Glutamatergic neuron (in vitro differentiated cells): ENCODE data around the gene VAV2. TPM values are rescaled to one million over a fixed set of nuclear protein-coding genes. Genes with fewer than 3 reads are reported as not detected.

Experiments
- DNase-seq: peaks from one replicate; pipeline ENCODE4 v3.0.0; 2022
- H3K27ac Mint-ChIP-seq: one replicate; pipeline ENCODE4 v1.8.0; 2020; ENCODE audit warnings: mild to moderate bottlenecking, mixed read lengths, inconsistent platforms; ENCODE audit not compliant: unreplicated experiment
- H3K27me3 Mint-ChIP-seq: one replicate; pipeline ENCODE4 v1.8.0; 2020; ENCODE audit warnings: mild to moderate bottlenecking, moderate library complexity, mixed read lengths, inconsistent platforms; ENCODE audit not compliant: unreplicated experiment
- H3K36me3 Mint-ChIP-seq: one replicate; pipeline ENCODE4 v1.8.0; 2020; ENCODE audit warnings: mild to moderate bottlenecking, mixed read lengths, inconsistent platforms; ENCODE audit not compliant: unreplicated experiment
- H3K4me1 Mint-ChIP-seq: one replicate; pipeline ENCODE4 v1.8.0; 2020; ENCODE audit warnings: mild to moderate bottlenecking, low read depth, mixed read lengths, inconsistent platforms; ENCODE audit not compliant: unreplicated experiment
- H3K4me3 Mint-ChIP-seq: one replicate; pipeline ENCODE4 v1.8.0; 2020; ENCODE audit warnings: mild to moderate bottlenecking, mixed read lengths, inconsistent platforms; ENCODE audit not compliant: unreplicated experiment
- H3K9me3 Mint-ChIP-seq: one replicate; pipeline ENCODE4 v1.8.0; 2020; ENCODE audit warnings: mild to moderate bottlenecking, moderate library complexity, mixed read lengths, inconsistent platforms; ENCODE audit not compliant: unreplicated experiment
- CTCF ChIP-seq: fragments of 200-600 bp; sonication (generic); IDR thresholded peaks from one replicate; pipeline ENCODE4 v1.5.0; 2021; ENCODE audit not compliant: partially characterized antibody, unreplicated experiment
- total RNA-seq: library from RNA; stranded (reverse); fragmentation: NEBNext Ultra II Directional; extraction: Animal tissue kit (Norgen Biotek cat#: 25700); gene quantifications from one replicate; pipeline ENCODE4 v1.2.1, GENCODE V29; 2021; ENCODE audit not compliant: unreplicated experiment

The VAV2 gene
- total RNA-seq, 1 donor from 2014 or later: 270 TPM

DNA sequence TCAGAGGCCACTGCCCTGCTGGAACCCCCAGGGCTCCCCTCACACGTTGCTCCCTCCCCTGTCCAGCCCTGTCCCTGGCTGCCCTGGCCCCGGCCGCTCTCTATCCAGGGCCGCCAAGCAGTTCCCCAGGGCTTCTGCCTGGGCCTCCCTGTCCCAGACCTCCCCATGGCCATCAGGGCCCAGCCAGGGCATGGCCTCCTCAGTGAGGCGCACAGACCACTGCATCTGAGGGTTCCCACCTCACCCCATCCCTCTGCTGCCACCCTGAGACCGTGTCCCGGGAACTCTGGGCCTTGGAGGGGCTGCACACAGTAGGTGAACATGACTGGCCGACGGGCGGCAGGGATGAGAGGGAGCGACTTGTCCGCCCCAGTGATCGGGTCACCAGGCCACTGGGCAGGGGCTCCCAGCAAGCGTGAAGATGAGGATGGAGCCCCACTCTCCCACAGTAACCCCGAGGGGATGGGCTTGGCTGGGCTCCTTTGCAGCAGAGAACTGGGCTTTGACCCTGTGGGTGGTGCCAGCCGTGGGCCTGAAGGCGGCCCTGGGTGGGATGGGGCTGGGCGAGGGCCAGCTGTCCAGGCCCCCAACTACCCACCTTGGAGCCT, 145.5 kb downstream of the VAV2 start:
- no peak overlapping the region for H3K27ac Mint-ChIP-seq

DNA sequence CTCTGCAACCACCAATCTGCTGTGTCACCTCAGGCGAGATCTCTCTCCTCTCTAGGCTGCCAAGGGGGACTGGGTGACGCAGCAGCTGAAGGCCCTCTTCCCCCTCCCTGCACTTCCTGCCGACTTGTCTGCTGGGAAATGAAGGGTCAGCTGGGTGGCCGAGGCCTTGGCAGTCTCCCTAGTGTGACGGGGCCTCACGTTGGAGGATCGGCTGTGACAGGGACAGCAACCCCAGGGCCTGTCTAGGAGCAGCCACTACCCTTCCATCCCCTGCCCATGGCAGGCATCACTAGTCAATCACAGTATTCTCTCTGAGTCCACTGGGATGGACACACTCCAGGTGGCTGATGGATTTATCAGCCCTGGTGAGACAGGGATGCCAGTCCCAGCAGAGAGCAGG, 146.7 kb downstream of the VAV2 start:
- peaks cover 37% of the 10 kb centered on the region for H3K4me1 Mint-ChIP-seq
- H3K9me3 Mint-ChIP-seq: peaks cover 40% of the 10 kb centered on the region
- no peaks in the 10 kb centered on the region for H3K36me3 Mint-ChIP-seq
- no peak overlapping the region for H3K4me3 Mint-ChIP-seq
- DNase-seq: no peak
- H3K27ac Mint-ChIP-seq: peak overlapping the region; percentile 22
- peaks cover 37% of the 10 kb centered on the region for H3K27me3 Mint-ChIP-seq
- no peak for TF ChIP-seq CTCF

More for the DNA sequence above, 145.5 kb downstream of the VAV2 start:
- Mint-ChIP-seq H3K27me3 (peaks cover 39% of the 10 kb centered on the region), H3K9me3 (peaks cover 47% of the 10 kb centered on the region), H3K36me3 (peaks cover 5% of the 10 kb centered on the region), H3K4me1 (peaks cover 36% of the 10 kb centered on the region), H3K4me3 (no peak overlapping the region)
- DNase-seq: no peak
- no peak for TF ChIP-seq CTCF

GRCh38 chr9:133844881-133845410, 147.2 kb downstream of the VAV2 start:
- Mint-ChIP-seq H3K4me3 (no peak overlapping the region), H3K27ac (no peak overlapping the region), H3K4me1 (peaks cover 42% of the 10 kb centered on the region), H3K9me3 (peaks cover 45% of the 10 kb centered on the region), H3K27me3 (peaks cover 40% of the 10 kb centered on the region), H3K36me3 (no peaks in the 10 kb centered on the region)
- TF ChIP-seq CTCF: no peak
- no peak for DNase-seq

GRCh38 chr9:133844398-133844784, 147.7 kb downstream of the VAV2 start:
- DNase-seq: no peak
- no peak overlapping the region for H3K4me3 Mint-ChIP-seq
- no peak overlapping the region for H3K27ac Mint-ChIP-seq
- peaks cover 43% of the 10 kb centered on the region for H3K9me3 Mint-ChIP-seq
- H3K36me3 Mint-ChIP-seq: no peaks in the 10 kb centered on the region
- H3K4me1 Mint-ChIP-seq: peaks cover 39% of the 10 kb centered on the region
- peaks cover 36% of the 10 kb centered on the region for H3K27me3 Mint-ChIP-seq
- no peak for TF ChIP-seq CTCF

DNA sequence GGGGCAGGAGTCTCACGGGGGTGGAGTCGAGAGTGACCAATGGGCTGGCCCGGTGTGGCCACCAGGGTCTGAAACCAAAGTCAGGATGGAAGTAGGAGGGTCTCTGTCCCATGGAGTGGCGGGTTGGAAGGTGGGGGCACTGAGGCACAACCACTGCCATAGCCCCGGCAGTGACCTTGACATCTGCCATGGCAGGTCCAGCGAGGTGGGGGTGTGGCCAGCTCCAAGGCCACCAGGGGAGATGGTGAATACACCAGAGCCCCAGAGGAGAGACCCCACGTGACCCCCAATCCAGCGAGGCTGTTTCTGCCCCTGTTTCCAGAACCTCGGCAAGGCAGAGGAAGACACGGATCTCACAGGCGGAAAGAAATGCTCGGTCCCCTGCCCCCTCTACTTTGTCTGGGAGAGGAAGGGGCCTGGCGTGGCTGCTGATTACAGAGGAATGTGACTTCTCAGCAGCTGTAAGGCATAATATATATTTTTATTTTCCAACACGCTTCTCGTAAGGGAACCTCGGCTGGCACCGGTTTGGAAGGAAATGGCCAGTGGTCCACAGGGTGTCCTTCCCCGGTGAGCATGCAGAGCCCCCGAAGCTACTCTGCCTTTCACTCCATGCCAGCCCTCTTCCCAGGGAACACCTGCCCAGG, 148.2 kb downstream of the VAV2 start:
- no peak for TF ChIP-seq CTCF
- H3K4me1 Mint-ChIP-seq: peaks cover 41% of the 10 kb centered on the region

More for the DNA sequence above, 148.2 kb downstream of the VAV2 start:
- Mint-ChIP-seq H3K27me3 (peaks cover 36% of the 10 kb centered on the region), H3K36me3 (no peaks in the 10 kb centered on the region), H3K9me3 (peaks cover 46% of the 10 kb centered on the region), H3K27ac (no peak overlapping the region), H3K4me3 (no peak overlapping the region)
- no peak for DNase-seq
